Measurements from ENCODE around the gene ELFN2. TPM values are rescaled to one million over a fixed set of nuclear protein-coding genes. Genes with fewer than 3 reads are reported as not detected.

The ELFN2 gene
- total RNA-seq, 1 donor from 2014 or later = 0.97 TPM

- TF ChIP-seq, protein P1, sequence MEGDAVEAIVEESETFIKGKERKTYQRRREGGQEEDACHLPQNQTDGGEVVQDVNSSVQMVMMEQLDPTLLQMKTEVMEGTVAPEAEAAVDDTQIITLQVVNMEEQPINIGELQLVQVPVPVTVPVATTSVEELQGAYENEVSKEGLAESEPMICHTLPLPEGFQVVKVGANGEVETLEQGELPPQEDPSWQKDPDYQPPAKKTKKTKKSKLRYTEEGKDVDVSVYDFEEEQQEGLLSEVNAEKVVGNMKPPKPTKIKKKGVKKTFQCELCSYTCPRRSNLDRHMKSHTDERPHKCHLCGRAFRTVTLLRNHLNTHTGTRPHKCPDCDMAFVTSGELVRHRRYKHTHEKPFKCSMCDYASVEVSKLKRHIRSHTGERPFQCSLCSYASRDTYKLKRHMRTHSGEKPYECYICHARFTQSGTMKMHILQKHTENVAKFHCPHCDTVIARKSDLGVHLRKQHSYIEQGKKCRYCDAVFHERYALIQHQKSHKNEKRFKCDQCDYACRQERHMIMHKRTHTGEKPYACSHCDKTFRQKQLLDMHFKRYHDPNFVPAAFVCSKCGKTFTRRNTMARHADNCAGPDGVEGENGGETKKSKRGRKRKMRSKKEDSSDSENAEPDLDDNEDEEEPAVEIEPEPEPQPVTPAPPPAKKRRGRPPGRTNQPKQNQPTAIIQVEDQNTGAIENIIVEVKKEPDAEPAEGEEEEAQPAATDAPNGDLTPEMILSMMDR (IDR thresholded peaks at IDR 0.05) = no peak
- no peaks in the 10 kb centered on the region for H3K4me1 Mint-ChIP-seq (ENCODE audit: unreplicated experiment)
Observed at GRCh38 chr22:37410174-37411055, 16.9 kb downstream of the ELFN2 start.

GRCh38 chr22:37409459-37410050, 17.7 kb downstream of the ELFN2 start:
- Mint-ChIP-seq H3K27ac (ENCODE audit: unreplicated experiment) (no peak overlapping the region), H3K9me3 (ENCODE audit: unreplicated experiment) (no peaks in the 10 kb centered on the region), H3K27me3 (ENCODE audit: unreplicated experiment) (no peaks in the 10 kb centered on the region), H3K4me1 (ENCODE audit: unreplicated experiment) (no peaks in the 10 kb centered on the region), H3K4me3 (ENCODE audit: unreplicated experiment) (no peak overlapping the region), H3K36me3 (ENCODE audit: unreplicated experiment) (no peaks in the 10 kb centered on the region)
- TF ChIP-seq, protein P1 (IDR thresholded peaks at IDR 0.05) = no peak
- no peak for DNase-seq (ENCODE audit: extremely low spot score, unreplicated experiment)

More at GRCh38 chr22:37410174-37411055, 16.9 kb downstream of the ELFN2 start:
- no peak for DNase-seq (ENCODE audit: extremely low spot score, unreplicated experiment)
- H3K27me3 Mint-ChIP-seq (ENCODE audit: unreplicated experiment) = no peaks in the 10 kb centered on the region
- no peaks in the 10 kb centered on the region for H3K9me3 Mint-ChIP-seq (ENCODE audit: unreplicated experiment)
- no peak overlapping the region for H3K27ac Mint-ChIP-seq (ENCODE audit: unreplicated experiment)
- no peaks in the 10 kb centered on the region for H3K36me3 Mint-ChIP-seq (ENCODE audit: unreplicated experiment)
- no peak overlapping the region for H3K4me3 Mint-ChIP-seq (ENCODE audit: unreplicated experiment)

DNA sequence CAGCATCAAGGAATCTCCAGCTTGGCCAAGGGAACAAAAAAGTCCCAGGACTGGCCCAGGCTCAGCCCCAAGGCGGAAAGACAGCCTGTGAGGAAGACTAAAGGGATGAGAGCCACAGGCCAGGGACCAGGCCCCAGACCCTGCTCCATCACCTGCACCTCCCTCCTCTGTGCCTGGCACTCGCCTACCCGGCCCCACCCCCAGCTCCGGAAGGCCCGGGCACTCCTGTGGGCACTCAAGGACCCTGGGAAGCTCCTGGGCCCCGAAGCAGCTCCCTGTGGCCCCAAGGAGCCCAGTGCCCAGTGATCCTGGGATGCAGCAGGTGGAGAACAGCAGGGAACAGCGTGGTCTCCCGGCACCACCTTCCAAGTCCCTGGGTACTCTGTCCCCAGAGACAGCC, 18.2 kb downstream of the ELFN2 start:
- TF ChIP-seq, protein P1 (IDR thresholded peaks at IDR 0.05) = no peak
- Mint-ChIP-seq H3K4me1 (ENCODE audit: unreplicated experiment) (no peaks in the 10 kb centered on the region), H3K27me3 (ENCODE audit: unreplicated experiment) (peaks cover 2% of the 10 kb centered on the region)

DNA sequence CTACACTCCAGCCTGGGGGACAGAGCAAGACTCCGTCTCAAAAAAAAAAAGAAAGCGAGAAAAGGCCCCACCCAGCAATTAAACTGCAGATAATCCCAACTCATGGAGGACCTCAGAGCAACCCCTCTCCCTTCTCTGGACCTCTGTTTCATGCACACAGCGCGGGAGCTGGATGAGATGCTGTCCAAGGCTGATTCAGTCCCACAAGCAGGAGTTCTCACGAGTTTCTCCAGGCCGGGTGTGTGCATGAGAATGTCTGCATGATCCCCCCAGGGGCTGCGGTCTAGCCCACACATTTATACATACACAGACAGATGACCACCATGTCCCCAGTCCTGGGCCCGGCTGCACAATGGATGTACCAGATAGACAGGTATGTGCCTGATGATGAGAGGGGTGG, 19.4 kb downstream of the ELFN2 start:
- Mint-ChIP-seq H3K9me3 (ENCODE audit: unreplicated experiment) (no peaks in the 10 kb centered on the region), H3K4me1 (ENCODE audit: unreplicated experiment) (no peaks in the 10 kb centered on the region), H3K27me3 (ENCODE audit: unreplicated experiment) (peaks cover 7% of the 10 kb centered on the region), H3K4me3 (ENCODE audit: unreplicated experiment) (no peak overlapping the region), H3K27ac (ENCODE audit: unreplicated experiment) (no peak overlapping the region), H3K36me3 (ENCODE audit: unreplicated experiment) (no peaks in the 10 kb centered on the region)
- no peak for DNase-seq (ENCODE audit: extremely low spot score, unreplicated experiment)
- TF ChIP-seq, protein P1 (IDR thresholded peaks at IDR 0.05) = no peak

More for the DNA sequence above, 18.2 kb downstream of the ELFN2 start:
- no peak for DNase-seq (ENCODE audit: extremely low spot score, unreplicated experiment)
- H3K4me3 Mint-ChIP-seq (ENCODE audit: unreplicated experiment) = no peak overlapping the region
- no peak overlapping the region for H3K27ac Mint-ChIP-seq (ENCODE audit: unreplicated experiment)
- H3K9me3 Mint-ChIP-seq (ENCODE audit: unreplicated experiment) = no peaks in the 10 kb centered on the region
- H3K36me3 Mint-ChIP-seq (ENCODE audit: unreplicated experiment) = no peaks in the 10 kb centered on the region

Data from osteocyte (in vitro differentiated cells).